Vagina (tissue), 2 donors: ENCODE measurements around the gene DMAC2.
A peak's percentile ranks its signal among the peaks of the same experiment; 100 is the strongest.

Experiments used
- CTCF ChIP-seq, 3 experiments: fragments of 450-650 bp in 2 of 3; fragments of 200-600 bp in 1 of 3; sonication (generic) in 1 of 3; IDR thresholded peaks; one replicate each; pipeline ENCODE4 v1.5.1; 2017 to 2019; ENCODE audit warnings: antibody characterized with exemption in 3 of 3, mild to moderate bottlenecking in 2 of 3, moderate library complexity in 2 of 3
- POLR2A ChIP-seq, 2 donors: fragments of 450-650 bp; IDR thresholded peaks; one replicate each; pipeline ENCODE4 v1.6.1; 2017; ENCODE audit warnings: antibody characterized with exemption in 2 of 2, mild to moderate bottlenecking in 2 of 2, moderate library complexity in 2 of 2
- POLR2AphosphoS5 ChIP-seq, 2 donors: sonication (generic); formaldehyde crosslinking; IDR thresholded peaks; one replicate each; pipeline ENCODE4 v1.9.0; 2017; ENCODE audit warnings: antibody characterized with exemption in 2 of 2, mild to moderate bottlenecking in 2 of 2, low read depth in 1 of 2; ENCODE audit not compliant: insufficient read depth in 1 of 2

- no peak for TF ChIP-seq CTCF (IDR thresholded peaks at IDR 0.05)
- peak; percentile 86 to 99 for TF ChIP-seq POLR2AphosphoS5 (IDR thresholded peaks at IDR 0.05; ENCODE audit: insufficient read depth in 1 of 2, low read depth in 1 of 2)
- TF ChIP-seq POLR2A (IDR thresholded peaks at IDR 0.05), result no peak
Measured at GRCh38 chr19:41397086-41398049, 42.3 kb downstream of the DMAC2 start, which contains the start of the genes BCKDHA and EXOSC5.
